Nephron progenitor cell (in vitro differentiated cells): Measurements from ENCODE around the gene TRIM6.
A peak's percentile ranks its signal among the peaks of the same experiment; 100 is the strongest.
"Not testable (repeated sequence)": the region's sequence is repeated elsewhere in the genome, so short reads cannot be mapped to it uniquely, and the experiment has no call there.

Experiments used
- DNase-seq: peaks from one replicate; pipeline ENCODE4 v3.0.0; 2021
- H3K27ac Mint-ChIP-seq: 2 replicates; pipeline ENCODE4 v1.8.0; 2021; ENCODE audit warnings: mild to moderate bottlenecking, moderate library complexity, mixed read lengths
- H3K27me3 Mint-ChIP-seq: 2 replicates; pipeline ENCODE4 v1.8.0; 2021; ENCODE audit warnings: mild to moderate bottlenecking, low read depth, mixed read lengths; ENCODE audit not compliant: poor library complexity
- H3K36me3 Mint-ChIP-seq: 2 replicates; pipeline ENCODE4 v1.8.0; 2021; ENCODE audit warnings: low read depth, mixed read lengths
- H3K4me1 Mint-ChIP-seq: 2 replicates; pipeline ENCODE4 v1.8.0; 2021; ENCODE audit warnings: mixed read lengths
- H3K4me3 Mint-ChIP-seq: 2 replicates; pipeline ENCODE4 v1.8.0; 2021; ENCODE audit warnings: mild to moderate bottlenecking, moderate library complexity, mixed read lengths
- H3K9me3 Mint-ChIP-seq: 2 replicates; pipeline ENCODE4 v1.8.0; 2021; ENCODE audit warnings: mild to moderate bottlenecking, moderate library complexity, mixed read lengths
- CTCF ChIP-seq: fragments of 200-600 bp; sonication (generic); IDR thresholded peaks from 2 replicates; pipeline ENCODE4 v1.5.0; 2021; ENCODE audit warnings: antibody characterized with exemption

Gene TRIM6

GRCh38 chr11:5580577-5580976, 15.9 kb upstream of the TRIM6 start, which contains the start of gene OR52B6:
TSS of gene OR52B6 (plus strand) at chr11:5580877. CDS start at chr11:5580877, 0 bp downstream.
- no peak for DNase-seq
- H3K36me3 Mint-ChIP-seq: no peaks in the 10 kb centered on the region
- H3K27me3 Mint-ChIP-seq: no peaks in the 10 kb centered on the region
- H3K4me3 Mint-ChIP-seq: no peak within 1 kb of the TSS
- no peaks in the 10 kb centered on the region for H3K4me1 Mint-ChIP-seq
- TF ChIP-seq CTCF: no peak
- no peaks in the 10 kb centered on the region for H3K9me3 Mint-ChIP-seq
- H3K27ac Mint-ChIP-seq: no peak within 1 kb of the TSS

- TF ChIP-seq CTCF: no peak
- H3K4me3 Mint-ChIP-seq: no peak overlapping the region
- no peaks in the 10 kb centered on the region for H3K36me3 Mint-ChIP-seq
- H3K27me3 Mint-ChIP-seq: no peaks in the 10 kb centered on the region
- no peaks in the 10 kb centered on the region for H3K4me1 Mint-ChIP-seq
- no peaks in the 10 kb centered on the region for H3K9me3 Mint-ChIP-seq
- H3K27ac Mint-ChIP-seq: no peak overlapping the region
- no peak for DNase-seq
Observed at GRCh38 chr11:5581014-5581413, 15.4 kb upstream of the TRIM6 start.

DNA sequence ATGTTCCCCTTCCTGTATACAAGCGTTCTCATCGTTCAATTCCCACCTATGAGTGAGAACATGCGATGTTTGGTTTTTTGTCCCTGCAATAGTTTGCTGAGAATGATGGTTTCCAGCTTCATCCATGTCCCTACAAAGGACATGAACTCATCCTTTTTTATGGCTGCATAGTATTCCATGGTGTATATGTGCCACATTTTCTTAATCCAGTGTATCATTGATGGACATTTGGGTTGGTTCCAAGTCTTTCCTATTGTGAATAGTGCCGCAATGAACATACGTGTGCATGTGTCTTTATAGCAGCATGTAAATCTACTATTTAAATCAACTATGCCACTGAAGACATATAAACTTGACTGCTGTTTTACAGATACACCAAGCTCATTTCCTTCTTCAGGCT, 12.0 kb upstream of the TRIM6 start:
- H3K36me3 Mint-ChIP-seq, H3K4me1 Mint-ChIP-seq, H3K9me3 Mint-ChIP-seq, H3K27ac Mint-ChIP-seq, DNase-seq, H3K27me3 Mint-ChIP-seq, H3K4me3 Mint-ChIP-seq: not testable (repeated sequence)

DNA sequence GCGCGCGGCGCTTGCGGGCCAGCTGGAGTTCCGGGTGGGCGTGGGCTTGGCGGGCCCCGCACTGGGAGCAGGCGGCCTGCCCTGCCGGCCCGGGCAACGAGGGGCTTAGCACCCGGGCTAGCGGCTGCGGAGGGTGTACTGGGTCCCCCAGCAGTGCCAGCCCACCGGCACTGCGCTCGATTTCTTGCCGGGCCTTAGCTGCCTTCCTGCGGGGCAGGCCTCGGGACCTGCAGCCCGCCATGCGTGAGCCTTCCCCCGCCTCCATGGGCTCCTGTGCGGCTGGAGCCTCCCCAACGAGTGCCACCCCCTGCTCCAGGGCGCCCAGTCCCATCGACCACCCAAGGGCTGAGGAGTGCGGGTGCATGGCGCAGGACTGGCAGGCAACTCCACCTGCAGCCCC, 6.5 kb upstream of the TRIM6 start:
- H3K36me3 Mint-ChIP-seq, H3K9me3 Mint-ChIP-seq, H3K4me1 Mint-ChIP-seq, DNase-seq, H3K27me3 Mint-ChIP-seq, H3K4me3 Mint-ChIP-seq, H3K27ac Mint-ChIP-seq: not testable (repeated sequence)

DNA sequence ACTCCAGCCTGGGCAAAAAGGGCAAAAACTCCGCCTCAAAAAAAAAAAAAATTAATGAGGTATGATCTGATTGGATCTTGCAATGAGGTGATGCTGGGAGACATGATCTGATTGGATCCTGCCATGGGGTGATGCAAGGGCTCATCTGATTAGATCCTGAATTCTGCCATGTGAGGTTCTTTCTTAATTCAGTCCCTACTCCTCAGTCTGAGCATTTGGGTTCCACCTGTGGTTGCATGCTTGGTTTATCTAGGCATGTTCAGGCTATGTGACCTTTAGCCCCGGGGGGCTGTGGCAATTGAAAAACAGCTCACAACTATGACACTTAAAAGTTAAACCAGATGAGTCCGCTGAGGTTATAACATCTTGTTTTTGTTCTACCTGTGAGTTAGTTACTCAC, 4.8 kb upstream of the TRIM6 start:
- Mint-ChIP-seq H3K4me1 (peaks cover 2% of the 10 kb centered on the region), H3K27ac (peak overlapping the region; percentile 52), H3K36me3 (peaks cover 6% of the 10 kb centered on the region), H3K27me3 (peaks cover 4% of the 10 kb centered on the region), H3K4me3 (no peak overlapping the region), H3K9me3 (peaks cover 10% of the 10 kb centered on the region)
- no peak for DNase-seq
- TF ChIP-seq CTCF: no peak

- Mint-ChIP-seq H3K27me3 (peaks cover 4% of the 10 kb centered on the region), H3K4me3 (no peak overlapping the region), H3K9me3 (peaks cover 10% of the 10 kb centered on the region), H3K27ac (no peak overlapping the region), H3K4me1 (peaks cover 12% of the 10 kb centered on the region), H3K36me3 (peaks cover 6% of the 10 kb centered on the region)
- no peak for DNase-seq
- no peak for TF ChIP-seq CTCF
Observed at GRCh38 chr11:5592615-5593014, 3.8 kb upstream of the TRIM6 start.

DNA sequence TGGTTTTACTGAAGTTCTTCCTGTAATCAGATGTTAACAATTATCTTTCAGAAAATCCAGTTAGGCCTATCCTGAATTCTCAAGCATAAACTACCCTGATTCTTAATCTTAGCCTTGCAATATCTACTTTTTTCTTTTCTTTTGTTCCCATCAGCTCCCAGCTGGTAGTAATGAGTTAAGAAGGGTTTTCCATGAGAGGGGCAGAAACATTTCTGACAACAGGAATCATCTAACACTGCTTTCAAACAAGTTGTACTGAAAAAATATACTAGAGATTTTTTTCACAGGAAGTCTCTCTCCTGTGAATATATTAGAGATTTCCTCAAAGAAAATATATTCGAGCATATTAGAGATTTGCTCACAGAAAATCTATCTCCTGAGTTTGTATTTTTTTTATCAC, 3.3 kb upstream of the TRIM6 start:
- no peak overlapping the region for H3K27ac Mint-ChIP-seq
- DNase-seq: no peak
- peaks cover 17% of the 10 kb centered on the region for H3K4me1 Mint-ChIP-seq

More for the DNA sequence above, 3.3 kb upstream of the TRIM6 start:
- Mint-ChIP-seq H3K27me3 (peaks cover 4% of the 10 kb centered on the region), H3K36me3 (peaks cover 6% of the 10 kb centered on the region), H3K9me3 (peaks cover 10% of the 10 kb centered on the region), H3K4me3 (no peak overlapping the region)
- no peak for TF ChIP-seq CTCF
